Measurements from ENCODE around the gene TMEM258.

DNA sequence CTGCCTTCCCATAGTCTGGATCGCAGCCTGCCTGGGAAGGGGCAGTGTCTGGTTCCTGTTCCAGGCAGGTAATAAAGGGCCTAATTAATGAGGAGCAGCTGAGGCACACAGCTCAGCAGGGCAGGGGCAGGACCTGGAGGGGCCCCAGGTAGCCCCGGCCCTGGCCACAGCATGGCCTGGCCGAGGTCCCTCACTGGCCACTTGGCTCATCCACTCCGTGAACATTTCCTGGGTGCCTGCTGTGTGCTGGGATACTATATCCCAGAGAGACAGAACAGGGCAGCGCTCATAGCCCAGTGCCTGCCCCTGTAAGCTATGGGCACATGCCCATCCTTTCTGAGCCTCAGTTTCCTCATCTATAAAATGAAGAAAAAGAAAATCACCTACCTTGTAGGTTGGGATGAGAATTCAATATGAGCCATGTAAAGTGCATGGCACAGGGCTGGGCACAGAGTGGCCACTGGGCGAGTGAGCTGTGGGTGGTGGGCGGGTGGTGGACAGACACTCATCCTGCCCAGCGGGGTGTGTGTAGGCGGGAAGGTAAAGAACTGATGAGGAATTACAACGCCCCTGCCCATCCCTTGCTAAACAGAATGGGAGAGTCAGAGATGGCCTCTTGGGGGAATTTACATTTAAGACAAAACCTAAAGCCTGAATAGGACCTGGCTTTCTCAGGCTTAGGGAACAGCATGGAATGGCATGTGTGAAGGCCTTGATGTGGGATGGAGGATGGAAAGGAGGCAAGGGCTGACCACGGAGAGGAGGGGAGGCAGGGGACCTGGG, 30.8 kb downstream of the TMEM258 start:
- no peak for TF ChIP-seq POLR2A (IDR thresholded peaks at IDR 0.05)
- TF ChIP-seq, protein P1, sequence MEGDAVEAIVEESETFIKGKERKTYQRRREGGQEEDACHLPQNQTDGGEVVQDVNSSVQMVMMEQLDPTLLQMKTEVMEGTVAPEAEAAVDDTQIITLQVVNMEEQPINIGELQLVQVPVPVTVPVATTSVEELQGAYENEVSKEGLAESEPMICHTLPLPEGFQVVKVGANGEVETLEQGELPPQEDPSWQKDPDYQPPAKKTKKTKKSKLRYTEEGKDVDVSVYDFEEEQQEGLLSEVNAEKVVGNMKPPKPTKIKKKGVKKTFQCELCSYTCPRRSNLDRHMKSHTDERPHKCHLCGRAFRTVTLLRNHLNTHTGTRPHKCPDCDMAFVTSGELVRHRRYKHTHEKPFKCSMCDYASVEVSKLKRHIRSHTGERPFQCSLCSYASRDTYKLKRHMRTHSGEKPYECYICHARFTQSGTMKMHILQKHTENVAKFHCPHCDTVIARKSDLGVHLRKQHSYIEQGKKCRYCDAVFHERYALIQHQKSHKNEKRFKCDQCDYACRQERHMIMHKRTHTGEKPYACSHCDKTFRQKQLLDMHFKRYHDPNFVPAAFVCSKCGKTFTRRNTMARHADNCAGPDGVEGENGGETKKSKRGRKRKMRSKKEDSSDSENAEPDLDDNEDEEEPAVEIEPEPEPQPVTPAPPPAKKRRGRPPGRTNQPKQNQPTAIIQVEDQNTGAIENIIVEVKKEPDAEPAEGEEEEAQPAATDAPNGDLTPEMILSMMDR (IDR thresholded peaks at IDR 0.05), result no peak
